Measurements from ENCODE around the gene KIRREL3.

KIRREL3 gene

DNA sequence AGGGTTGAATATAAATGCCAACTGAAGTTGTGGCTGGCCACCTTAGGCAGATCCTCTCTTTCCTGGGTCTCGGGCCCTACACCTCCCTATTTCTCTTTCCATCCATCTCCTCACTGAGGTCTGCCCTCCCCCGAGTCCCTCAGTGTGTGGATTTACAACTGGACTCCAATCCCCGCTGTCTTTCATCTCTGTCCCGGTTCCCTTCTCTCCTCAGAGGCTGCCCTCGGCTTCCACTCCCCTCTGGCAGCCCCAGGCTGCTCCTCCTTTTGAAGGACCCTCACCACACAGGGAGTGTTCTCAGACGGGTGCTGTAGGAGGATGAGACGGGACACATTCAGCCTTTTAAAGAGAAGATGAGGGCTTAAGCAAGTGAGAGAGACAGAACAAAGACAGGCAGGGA, 478.0 kb downstream of the KIRREL3 start:
- no peak for DNase-seq

- DNase-seq, result no peak
Observed at GRCh38 chr11:126522152-126522551, 478.4 kb downstream of the KIRREL3 start.

DNA sequence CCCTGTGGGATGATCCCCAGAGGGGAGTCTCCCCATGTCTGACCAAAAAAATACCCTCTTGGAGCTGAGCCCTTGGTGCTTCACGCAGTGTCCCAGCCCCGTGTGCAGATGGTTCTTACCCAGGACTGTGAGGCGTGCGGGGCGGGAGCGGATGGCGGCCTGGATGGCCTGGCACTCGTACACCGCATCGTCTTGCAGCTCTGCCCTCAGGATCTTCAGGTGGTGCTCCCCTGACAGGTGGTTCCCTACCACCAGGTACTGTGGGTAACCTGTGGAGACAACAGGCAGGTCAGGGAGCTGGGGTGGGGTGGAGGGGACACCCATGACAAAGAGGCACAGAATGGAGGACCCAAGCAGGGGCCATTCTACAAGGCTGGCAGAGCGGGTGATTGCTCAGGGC, 479.4 kb downstream of the KIRREL3 start:
- no peak for DNase-seq

- DNase-seq, result no peak
Observed at GRCh38 chr11:126519764-126520734, 480.5 kb downstream of the KIRREL3 start.

DNA sequence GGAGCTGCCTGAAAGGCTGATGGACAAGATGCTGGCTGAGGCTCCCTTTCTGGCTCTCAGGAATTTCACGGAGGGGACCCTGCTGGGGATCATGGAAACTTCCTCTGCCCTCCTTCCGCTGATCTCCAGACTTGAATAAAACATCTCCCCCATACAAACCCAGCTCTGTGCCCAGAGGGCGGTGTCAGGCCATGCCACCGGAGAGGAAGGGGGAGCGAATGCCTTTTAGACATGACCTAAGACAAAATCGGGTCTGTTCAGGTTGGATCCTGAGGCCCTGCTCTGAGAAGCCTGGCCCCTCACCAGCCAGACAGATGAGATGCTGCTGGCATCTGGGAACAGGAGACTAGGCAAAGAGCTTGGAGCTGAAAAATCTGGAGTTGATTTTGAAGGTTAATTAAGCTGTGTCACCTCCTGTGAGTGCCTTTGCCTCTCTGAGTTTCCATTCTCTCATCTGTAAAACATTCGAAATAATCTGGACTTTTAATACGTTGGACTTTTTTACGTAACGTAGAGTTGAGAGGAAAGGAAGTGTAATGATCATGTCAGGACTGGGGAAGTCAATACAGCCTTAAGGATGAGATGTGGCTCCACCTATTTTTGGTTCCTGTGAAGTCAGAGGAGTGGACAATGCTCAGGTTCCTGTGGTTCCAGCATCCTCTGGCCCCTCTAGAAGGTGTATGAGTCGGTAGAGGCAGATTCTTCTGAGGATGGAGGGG, 481.4 kb downstream of the KIRREL3 start:
- DNase-seq, result no peak

DNA sequence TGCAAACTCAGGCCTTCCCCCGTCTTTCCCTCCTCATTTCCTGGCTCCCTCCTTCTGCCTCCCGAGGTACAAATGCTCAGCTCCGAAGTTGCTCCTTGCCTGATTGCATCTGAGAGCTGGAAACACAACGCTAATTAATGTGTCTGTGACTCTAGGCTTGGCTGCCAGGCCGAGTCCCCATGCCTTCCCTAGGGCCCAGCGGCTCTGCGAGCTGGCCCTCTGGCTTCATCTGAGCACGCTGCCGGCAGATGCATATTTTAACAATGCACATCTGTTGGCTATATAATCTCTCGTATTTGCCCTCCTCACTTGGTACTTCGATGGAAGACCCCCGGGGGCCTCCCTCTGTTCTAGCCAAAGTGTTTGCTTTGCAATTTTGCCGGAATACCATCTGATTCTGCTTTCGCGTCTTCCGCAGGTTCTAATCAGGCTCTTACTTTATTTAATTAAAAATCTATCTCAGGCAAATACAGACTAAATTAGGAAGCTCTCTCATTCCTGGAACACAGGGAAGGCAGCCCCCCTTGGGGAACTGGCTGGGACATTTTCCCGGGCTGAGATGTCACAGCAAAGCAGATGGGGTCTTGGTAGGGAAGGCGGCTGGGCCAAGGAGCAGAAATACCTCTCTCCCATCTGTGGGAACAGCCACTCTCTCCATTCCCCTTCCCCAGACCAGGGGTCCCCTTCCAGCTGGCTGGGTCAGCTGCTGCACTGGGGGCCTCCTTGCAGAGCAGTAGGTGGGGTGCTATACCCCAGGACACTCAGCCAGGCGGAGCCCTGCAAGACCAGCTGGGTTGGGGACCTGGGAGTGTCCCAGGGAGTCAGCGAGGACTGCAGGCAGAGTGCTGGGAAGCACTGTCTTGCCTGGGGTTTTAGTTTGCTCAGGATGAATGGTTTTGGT, 482.2 kb downstream of the KIRREL3 start:
- no peak for DNase-seq

DNA sequence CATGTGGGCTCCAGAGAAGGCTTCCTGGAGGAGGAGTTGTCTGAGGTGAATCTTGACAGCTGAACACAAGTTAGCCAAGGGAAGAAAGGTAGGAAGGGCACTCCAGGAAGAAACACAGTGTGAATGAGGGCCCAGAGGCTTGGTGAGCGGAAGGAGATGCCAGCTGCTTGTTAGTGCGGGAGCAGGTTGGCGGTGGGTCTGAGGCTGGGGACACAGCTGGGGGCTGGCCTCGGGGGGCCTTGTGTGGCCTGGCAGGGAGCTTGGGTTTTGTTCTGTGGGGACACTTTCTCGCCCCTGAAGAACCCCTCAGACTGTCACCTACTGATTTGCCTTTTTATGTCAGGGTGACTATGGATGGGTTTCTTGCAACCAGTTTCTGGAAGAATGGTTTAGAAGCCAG, 485.1 kb downstream of the KIRREL3 start:
- no peak for DNase-seq

DNA sequence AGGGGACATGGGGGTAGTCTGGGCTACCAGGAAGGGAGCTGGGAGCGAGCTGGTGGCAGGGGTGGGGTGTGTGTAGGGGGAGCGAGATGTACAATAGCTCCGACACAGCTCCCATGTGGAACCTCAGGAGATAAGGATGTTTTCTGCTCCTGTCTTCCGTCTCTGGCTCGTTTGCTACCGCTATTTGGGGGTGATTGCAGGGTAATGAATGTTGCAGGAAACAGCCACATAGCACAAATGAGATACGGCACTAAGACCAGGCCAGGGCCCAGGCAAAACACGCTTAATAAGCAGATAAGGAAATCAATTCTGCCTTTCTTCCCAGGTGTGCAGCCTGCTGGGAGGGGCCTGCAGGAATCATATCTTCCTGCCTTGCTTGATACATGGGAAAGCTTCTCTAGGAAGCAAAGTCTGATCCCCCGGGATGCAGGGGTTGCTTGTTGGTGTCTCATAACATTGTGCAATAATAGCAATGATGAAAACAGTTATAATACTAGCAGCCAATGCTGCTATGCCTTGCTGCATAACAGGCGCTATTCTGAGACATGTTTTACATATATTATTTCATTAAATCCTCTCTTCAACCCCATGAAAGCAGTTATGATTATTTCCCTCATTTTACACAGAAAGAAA, 486.4 kb downstream of the KIRREL3 start:
- DNase-seq, result no peak

DNA sequence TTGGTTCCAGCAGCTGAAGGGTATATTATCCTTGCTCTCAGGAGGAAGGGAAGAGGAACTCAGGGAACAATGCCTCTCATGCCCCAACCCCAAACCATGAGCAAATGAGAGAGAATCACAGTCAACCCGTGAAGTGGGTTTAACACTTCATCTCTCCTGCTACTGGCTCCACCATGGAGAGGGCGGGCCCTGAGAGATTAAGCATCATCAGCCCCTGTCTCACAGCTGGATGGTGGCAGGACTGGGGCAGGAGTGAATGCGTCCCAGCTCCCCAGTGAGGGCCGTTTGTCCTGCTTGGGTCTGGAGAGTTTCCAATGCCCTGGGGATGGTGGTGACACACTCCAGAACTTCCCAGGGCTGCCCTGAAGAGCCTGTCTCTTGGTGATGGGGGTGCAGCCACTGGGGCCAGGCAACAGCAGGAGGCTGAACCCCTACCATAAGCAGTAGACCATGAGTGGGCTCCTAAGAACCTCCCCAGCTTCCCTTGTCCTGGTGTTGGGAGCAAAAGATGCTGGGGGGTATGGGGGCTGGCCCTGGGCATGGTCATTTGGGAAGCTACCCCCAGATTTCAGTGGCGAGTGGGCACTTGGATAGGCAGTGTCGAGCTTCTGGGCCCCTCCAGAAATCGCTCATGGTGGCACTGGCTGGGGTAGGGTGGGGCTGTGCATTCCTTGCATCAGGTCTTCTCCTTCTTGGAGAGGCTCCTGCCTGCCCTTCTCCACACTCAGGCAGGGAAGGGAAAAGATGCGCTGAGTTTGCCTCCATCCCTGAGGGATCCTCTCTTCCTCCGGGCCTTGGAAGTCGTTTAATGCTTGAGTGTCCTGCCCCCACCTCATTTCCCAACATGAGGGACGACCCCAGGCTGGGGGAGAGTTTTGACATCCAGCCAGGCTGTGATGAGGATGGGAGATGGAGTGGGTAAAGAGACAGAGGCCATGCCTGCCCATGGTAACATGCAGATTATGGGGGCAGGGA, 487.5 kb downstream of the KIRREL3 start:
- DNase-seq, result no peak

- no peak for DNase-seq
Observed at GRCh38 chr11:126512251-126512650, 488.3 kb downstream of the KIRREL3 start.

- DNase-seq, result no peak
Observed at GRCh38 chr11:126511475-126512115, 489.0 kb downstream of the KIRREL3 start.

DNA sequence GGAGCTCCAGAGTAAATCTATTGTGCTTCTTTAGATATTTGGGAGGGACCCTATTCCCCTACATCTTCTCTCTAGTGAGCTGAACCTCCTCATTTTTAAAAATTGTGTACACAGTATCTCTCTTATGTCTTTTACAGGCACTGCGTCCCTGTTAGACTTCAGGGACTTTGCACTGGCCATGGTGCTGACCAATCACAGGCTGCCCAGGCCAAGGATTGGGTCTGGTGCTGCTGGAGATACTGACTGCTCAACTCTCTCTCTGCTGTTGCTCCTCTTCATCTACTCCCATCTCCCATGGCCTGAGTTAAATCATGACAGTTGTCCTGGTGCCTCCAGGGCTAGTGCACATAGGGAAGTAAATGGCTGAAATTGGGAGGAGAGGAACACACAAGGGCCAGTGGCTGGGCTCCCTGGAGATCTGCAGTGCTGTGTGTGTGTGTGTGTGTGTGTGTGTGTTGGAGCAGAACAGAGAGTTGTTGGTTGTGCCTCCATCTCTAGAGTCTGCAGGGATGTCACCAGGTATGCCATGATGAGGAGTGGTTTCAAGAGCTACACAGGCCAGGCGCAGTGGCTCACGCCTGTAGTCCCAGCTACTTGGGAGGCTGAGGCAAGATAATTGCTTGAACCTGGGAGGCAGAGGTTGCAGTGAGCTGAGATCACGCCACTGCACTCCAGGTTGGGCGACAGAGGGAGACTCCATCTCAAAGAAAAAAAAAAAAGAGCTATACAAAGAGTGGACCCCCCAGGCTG, 489.8 kb downstream of the KIRREL3 start:
- no peak for DNase-seq

GRCh38 chr11:126507646-126508045, 492.9 kb downstream of the KIRREL3 start:
- no peak for DNase-seq

GRCh38 chr11:126506789-126507188, 493.8 kb downstream of the KIRREL3 start:
- DNase-seq, result no peak

- no peak for DNase-seq
Observed at GRCh38 chr11:126502982-126503381, 497.6 kb downstream of the KIRREL3 start.

GRCh38 chr11:126502159-126502558, 498.4 kb downstream of the KIRREL3 start:
- DNase-seq, result no peak

DNA sequence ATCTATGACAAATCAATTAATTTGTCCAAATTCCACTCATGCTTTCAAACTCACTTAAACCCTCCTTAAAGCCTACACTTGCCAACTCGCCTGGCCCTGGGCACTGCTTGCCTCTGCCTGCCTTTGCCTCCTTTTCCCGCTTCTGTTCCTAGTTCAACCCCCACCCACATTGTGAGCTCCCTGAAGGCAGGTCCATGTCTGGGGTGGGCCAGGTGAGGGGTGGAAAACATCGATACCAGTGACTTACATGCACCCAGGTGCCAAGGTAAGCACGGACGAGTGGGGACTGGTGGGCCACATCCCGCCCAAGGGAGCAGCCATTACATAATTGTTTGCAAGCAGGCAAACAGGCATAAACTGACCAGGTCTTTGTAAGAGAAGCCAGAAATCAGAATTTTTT, 498.9 kb downstream of the KIRREL3 start:
- no peak for DNase-seq

GRCh38 chr11:126500981-126501380, 499.6 kb downstream of the KIRREL3 start:
- DNase-seq, result no peak

DNA sequence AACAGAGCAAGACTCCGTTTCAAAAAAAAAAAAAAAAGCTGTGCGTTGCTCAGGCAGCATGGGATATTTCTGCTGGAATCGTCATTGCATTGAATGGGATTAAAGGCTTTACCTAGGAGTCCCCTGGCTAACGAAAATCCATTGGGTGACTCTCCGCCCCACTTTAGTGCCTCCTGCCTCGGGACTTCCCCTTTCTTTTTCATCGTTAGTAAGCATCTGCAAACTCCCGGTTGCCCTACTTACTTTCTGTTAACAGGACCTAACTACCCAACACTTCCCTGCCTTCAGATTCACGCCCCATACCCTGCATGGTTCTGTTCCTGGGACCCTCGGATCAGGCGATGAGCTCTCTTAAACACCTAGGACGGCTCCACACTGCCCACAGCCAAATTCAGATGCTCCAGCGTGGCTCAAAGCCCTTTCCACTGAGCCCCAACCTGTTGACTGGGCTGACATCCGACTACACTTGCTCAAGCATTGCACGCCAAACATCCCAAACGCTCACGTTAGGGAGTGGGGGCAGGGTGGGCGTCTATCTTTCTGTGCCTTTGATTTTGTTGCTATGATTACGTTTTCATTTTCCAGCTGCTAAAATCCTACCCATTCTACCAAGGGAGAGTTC, 501.3 kb downstream of the KIRREL3 start:
- DNase-seq, result no peak

DNA sequence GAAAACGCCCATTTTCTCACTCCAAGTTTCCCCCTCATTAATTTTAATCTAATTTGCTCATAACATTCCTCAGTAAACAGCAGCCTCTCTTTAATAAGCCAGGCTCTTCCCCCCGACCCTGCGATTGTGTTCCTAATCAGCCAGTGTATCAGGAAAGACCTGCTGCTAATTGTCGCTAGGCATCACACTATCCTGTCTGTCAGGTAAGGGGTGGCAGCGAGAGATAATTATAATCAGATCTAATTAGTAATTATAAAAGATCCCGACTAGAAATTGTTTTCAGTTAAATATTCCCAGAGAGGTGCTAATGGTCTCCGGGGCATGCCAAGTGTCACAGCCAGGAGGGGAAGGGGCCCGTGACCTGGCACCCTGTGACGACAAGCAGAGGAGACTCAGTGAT, 502.3 kb downstream of the KIRREL3 start:
- no peak for DNase-seq
